SK-N-SH treated with all-trans-retinoic acid at 6 μM for 48 hours (cell line): Measurements from ENCODE around the gene SARNP.

ENCODE experiments used
- ATAC-seq: fragments of 200-7000 bp; cut with Tn5 transposase; 3 replicates; pipeline ENCODE4 v1.9.1; 2020; ENCODE audit warnings: mild to moderate bottlenecking, moderate library complexity
- ARNTL ChIP-seq: fragments of 450-650 bp; formaldehyde crosslinking; IDR thresholded peaks from 2 replicates; pipeline ENCODE4 v1.5.0; 2020; ENCODE audit warnings: low read depth, mild to moderate bottlenecking, moderate library complexity, borderline replicate concordance
- BACH2 ChIP-seq: fragments of 250-450 bp; sonication (Bioruptor Pico); IDR thresholded peaks from 2 replicates; pipeline ENCODE4 v1.9.0; 2021; ENCODE audit warnings: mild to moderate bottlenecking, borderline replicate concordance
- CSDC2 ChIP-seq: fragments of 250-450 bp; sonication (Bioruptor Pico); IDR thresholded peaks from 2 replicates; pipeline ENCODE4 v1.5.0; 2020; ENCODE audit warnings: mild to moderate bottlenecking, moderate library complexity
- CSRNP3 ChIP-seq: fragments of 250-450 bp; sonication (Bioruptor Pico); IDR thresholded peaks from 2 replicates; pipeline ENCODE4 v1.5.1; 2021; ENCODE audit warnings: mild to moderate bottlenecking, moderate library complexity
- ESRRG ChIP-seq: fragments of 250-450 bp; sonication (Bioruptor Pico); IDR thresholded peaks from 2 replicates; pipeline ENCODE4 v1.6.1; 2021; ENCODE audit warnings: mild to moderate bottlenecking
- GLIS3 ChIP-seq: fragments of 250-450 bp; sonication (Bioruptor Pico); IDR thresholded peaks from 2 replicates; pipeline ENCODE4 v1.5.0; 2020; ENCODE audit warnings: mild to moderate bottlenecking, moderate library complexity
- OSR1 ChIP-seq: fragments of 250-450 bp; sonication (Bioruptor Pico); IDR thresholded peaks from 2 replicates; pipeline ENCODE4 v1.8.0; 2022; ENCODE audit warnings: moderate library complexity, mild to moderate bottlenecking, inconsistent platforms
- PATZ1 ChIP-seq: fragments of 250-450 bp; sonication (Bioruptor Pico); IDR thresholded peaks from 2 replicates; pipeline ENCODE4 v1.8.0; 2020; ENCODE audit warnings: mild to moderate bottlenecking, moderate library complexity, borderline replicate concordance
- PPARA ChIP-seq: fragments of 250-450 bp; sonication (Bioruptor Pico); IDR thresholded peaks from 2 replicates; pipeline ENCODE4 v1.5.0; 2020; ENCODE audit warnings: mild to moderate bottlenecking, borderline replicate concordance
- RARB ChIP-seq: fragments of 250-450 bp; sonication (Bioruptor Pico); IDR thresholded peaks from 2 replicates; pipeline ENCODE4 v1.8.0; 2021; ENCODE audit warnings: mild to moderate bottlenecking, moderate library complexity
- SNAI2 ChIP-seq: fragments of 250-450 bp; sonication (Bioruptor Pico); IDR thresholded peaks from 2 replicates; pipeline ENCODE4 v1.5.0; 2020; ENCODE audit warnings: mild to moderate bottlenecking, moderate library complexity
- TCF4 ChIP-seq: fragments of 250-450 bp; sonication (Bioruptor Pico); IDR thresholded peaks from 2 replicates; pipeline ENCODE4 v1.8.0; 2021; ENCODE audit warnings: mild to moderate bottlenecking, moderate library complexity, borderline replicate concordance
- TOX ChIP-seq: fragments of 250-450 bp; sonication (Bioruptor Pico); IDR thresholded peaks from 2 replicates; pipeline ENCODE4 v1.8.0; 2021; ENCODE audit warnings: mild to moderate bottlenecking, moderate library complexity, borderline replicate concordance
- ZC3H10 ChIP-seq: fragments of 250-450 bp; sonication (Bioruptor Pico); IDR thresholded peaks from 2 replicates; pipeline ENCODE4 v1.5.1; 2021; ENCODE audit warnings: mild to moderate bottlenecking, moderate library complexity
- ZFP3 ChIP-seq: fragments of 250-450 bp; sonication (Bioruptor Pico); IDR thresholded peaks from 2 replicates; pipeline ENCODE4 v1.5.0; 2020; ENCODE audit warnings: mild to moderate bottlenecking, moderate library complexity
- ZFP30 ChIP-seq: fragments of 450-650 bp; formaldehyde crosslinking; IDR thresholded peaks from 2 replicates; pipeline ENCODE4 v1.5.0; 2022; ENCODE audit warnings: mild to moderate bottlenecking, moderate library complexity
- ZNF565 ChIP-seq: fragments of 450-650 bp; formaldehyde crosslinking; conservative IDR thresholded peaks from 2 replicates; pipeline ENCODE4 v1.5.0; 2020; ENCODE audit warnings: low read depth, mild to moderate bottlenecking, moderate library complexity
- ZNF70 ChIP-seq: fragments of 450-650 bp; formaldehyde crosslinking; IDR thresholded peaks from 2 replicates; pipeline ENCODE4 v1.5.0; 2020; ENCODE audit warnings: mild to moderate bottlenecking, moderate library complexity
- TF ChIP-seq, protein P1 (sequence below): fragments of 250-450 bp; sonication (Bioruptor Pico); IDR thresholded peaks from 2 replicates; pipeline ENCODE4 v1.5.0; 2020; ENCODE audit warnings: mild to moderate bottlenecking, moderate library complexity
- TF ChIP-seq, protein P2 (sequence below): fragments of 250-450 bp; sonication (Bioruptor Pico); IDR thresholded peaks from 2 replicates; pipeline ENCODE4 v1.5.1; 2020; ENCODE audit warnings: low read depth, mild to moderate bottlenecking, moderate library complexity
- TF ChIP-seq, protein P3 (sequence below): fragments of 250-450 bp; sonication (Bioruptor Pico); IDR thresholded peaks from 2 replicates; pipeline ENCODE4 v1.8.0; 2021; ENCODE audit warnings: low read depth, mild to moderate bottlenecking, moderate library complexity, borderline replicate concordance

Gene SARNP

GRCh38 chr12:55862286-55862685, 44.8 kb upstream of the SARNP start:
- no peak for TF ChIP-seq GLIS3 (CRISPR knock-in tag)
- TF ChIP-seq, protein P1, sequence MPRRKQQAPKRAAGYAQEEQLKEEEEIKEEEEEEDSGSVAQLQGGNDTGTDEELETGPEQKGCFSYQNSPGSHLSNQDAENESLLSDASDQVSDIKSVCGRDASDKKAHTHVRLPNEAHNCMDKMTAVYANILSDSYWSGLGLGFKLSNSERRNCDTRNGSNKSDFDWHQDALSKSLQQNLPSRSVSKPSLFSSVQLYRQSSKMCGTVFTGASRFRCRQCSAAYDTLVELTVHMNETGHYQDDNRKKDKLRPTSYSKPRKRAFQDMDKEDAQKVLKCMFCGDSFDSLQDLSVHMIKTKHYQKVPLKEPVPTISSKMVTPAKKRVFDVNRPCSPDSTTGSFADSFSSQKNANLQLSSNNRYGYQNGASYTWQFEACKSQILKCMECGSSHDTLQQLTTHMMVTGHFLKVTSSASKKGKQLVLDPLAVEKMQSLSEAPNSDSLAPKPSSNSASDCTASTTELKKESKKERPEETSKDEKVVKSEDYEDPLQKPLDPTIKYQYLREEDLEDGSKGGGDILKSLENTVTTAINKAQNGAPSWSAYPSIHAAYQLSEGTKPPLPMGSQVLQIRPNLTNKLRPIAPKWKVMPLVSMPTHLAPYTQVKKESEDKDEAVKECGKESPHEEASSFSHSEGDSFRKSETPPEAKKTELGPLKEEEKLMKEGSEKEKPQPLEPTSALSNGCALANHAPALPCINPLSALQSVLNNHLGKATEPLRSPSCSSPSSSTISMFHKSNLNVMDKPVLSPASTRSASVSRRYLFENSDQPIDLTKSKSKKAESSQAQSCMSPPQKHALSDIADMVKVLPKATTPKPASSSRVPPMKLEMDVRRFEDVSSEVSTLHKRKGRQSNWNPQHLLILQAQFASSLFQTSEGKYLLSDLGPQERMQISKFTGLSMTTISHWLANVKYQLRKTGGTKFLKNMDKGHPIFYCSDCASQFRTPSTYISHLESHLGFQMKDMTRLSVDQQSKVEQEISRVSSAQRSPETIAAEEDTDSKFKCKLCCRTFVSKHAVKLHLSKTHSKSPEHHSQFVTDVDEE (CRISPR knock-in tag) = no peak
- TF ChIP-seq ZFP30 = no peak
- TF ChIP-seq RARB = no peak
- no peak for TF ChIP-seq SNAI2
- no peak for TF ChIP-seq BACH2 (CRISPR knock-in tag)
- no peak for TF ChIP-seq ZC3H10
- TF ChIP-seq TOX (CRISPR knock-in tag) = no peak
- TF ChIP-seq OSR1 = no peak
- no peak for TF ChIP-seq ESRRG (CRISPR knock-in tag)
- TF ChIP-seq, protein P2, sequence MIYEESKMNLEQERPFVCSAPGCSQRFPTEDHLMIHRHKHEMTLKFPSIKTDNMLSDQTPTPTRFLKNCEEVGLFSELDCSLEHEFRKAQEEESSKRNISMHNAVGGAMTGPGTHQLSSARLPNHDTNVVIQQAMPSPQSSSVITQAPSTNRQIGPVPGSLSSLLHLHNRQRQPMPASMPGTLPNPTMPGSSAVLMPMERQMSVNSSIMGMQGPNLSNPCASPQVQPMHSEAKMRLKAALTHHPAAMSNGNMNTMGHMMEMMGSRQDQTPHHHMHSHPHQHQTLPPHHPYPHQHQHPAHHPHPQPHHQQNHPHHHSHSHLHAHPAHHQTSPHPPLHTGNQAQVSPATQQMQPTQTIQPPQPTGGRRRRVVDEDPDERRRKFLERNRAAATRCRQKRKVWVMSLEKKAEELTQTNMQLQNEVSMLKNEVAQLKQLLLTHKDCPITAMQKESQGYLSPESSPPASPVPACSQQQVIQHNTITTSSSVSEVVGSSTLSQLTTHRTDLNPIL (CRISPR knock-in tag) = no peak
- no peak for TF ChIP-seq PPARA (CRISPR knock-in tag)
- no peak for TF ChIP-seq TCF4
- TF ChIP-seq ZNF70 (CRISPR knock-in tag) = no peak
- TF ChIP-seq ZFP3 = no peak
- ATAC-seq = no peak

- TF ChIP-seq, protein P3, sequence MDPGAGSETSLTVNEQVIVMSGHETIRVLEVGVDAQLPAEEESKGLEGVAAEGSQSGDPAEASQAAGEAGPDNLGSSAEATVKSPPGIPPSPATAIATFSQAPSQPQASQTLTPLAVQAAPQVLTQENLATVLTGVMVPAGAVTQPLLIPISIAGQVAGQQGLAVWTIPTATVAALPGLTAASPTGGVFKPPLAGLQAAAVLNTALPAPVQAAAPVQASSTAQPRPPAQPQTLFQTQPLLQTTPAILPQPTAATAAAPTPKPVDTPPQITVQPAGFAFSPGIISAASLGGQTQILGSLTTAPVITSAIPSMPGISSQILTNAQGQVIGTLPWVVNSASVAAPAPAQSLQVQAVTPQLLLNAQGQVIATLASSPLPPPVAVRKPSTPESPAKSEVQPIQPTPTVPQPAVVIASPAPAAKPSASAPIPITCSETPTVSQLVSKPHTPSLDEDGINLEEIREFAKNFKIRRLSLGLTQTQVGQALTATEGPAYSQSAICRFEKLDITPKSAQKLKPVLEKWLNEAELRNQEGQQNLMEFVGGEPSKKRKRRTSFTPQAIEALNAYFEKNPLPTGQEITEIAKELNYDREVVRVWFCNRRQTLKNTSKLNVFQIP = no peak
- TF ChIP-seq, protein P1 (CRISPR knock-in tag) = no peak
- TF ChIP-seq TCF4 = no peak
- TF ChIP-seq BACH2 (CRISPR knock-in tag) = no peak
- TF ChIP-seq CSRNP3 = no peak
- no peak for TF ChIP-seq CSDC2 (CRISPR knock-in tag)
- no peak for TF ChIP-seq PPARA (CRISPR knock-in tag)
- no peak for TF ChIP-seq SNAI2
- no peak for TF ChIP-seq ZNF565 (CRISPR knock-in tag)
- no peak for TF ChIP-seq PATZ1
- TF ChIP-seq, protein P2 (CRISPR knock-in tag) = no peak
- TF ChIP-seq RARB = no peak
- no peak for TF ChIP-seq ARNTL
- no peak for TF ChIP-seq ZFP30
- TF ChIP-seq TOX (CRISPR knock-in tag) = no peak
- TF ChIP-seq ZNF70 (CRISPR knock-in tag) = no peak
- no peak for ATAC-seq
Measured at GRCh38 chr12:55861871-55862270, 44.3 kb upstream of the SARNP start.
